Bronchial epithelial cell (primary cell): ENCODE data around the gene RPS27L. TPM values are rescaled to one million over a fixed set of nuclear protein-coding genes. Genes with fewer than 3 reads are reported as not detected.
"Not testable (repeated sequence)": the region's sequence is repeated elsewhere in the genome, so short reads cannot be mapped to it uniquely, and the experiment has no call there.

Experiments used
- DNase-seq: peaks from one replicate; pipeline ENCODE4 v3.0.0-alpha.2; 2010; ENCODE audit warnings: low read depth
- FAIRE-seq: peaks from 2 replicates; lab custom pipeline; 2011; peaks lifted over from hg19 to GRCh38; lab: Jason Lieb, UNC
- H3K27me3 ChIP-seq: 2 replicates; pipeline ENCODE4 v1.5.1; 2011; ENCODE audit warnings: low read length; ENCODE audit not compliant: control insufficient read depth, insufficient read depth
- H3K36me3 ChIP-seq: 2 replicates; pipeline ENCODE4 v1.5.1; 2011; ENCODE audit warnings: low read length; ENCODE audit not compliant: control insufficient read depth, insufficient read depth
- H3K4me3 ChIP-seq: 2 replicates; pipeline ENCODE4 v1.5.1; 2011; ENCODE audit warnings: mild to moderate bottlenecking, low read depth, low read length, control low read depth
- CTCF ChIP-seq: IDR thresholded peaks from 2 replicates; pipeline ENCODE4 v1.5.1; 2011; ENCODE audit warnings: mild to moderate bottlenecking, moderate library complexity, low read length, control low read depth, inconsistent platforms; ENCODE audit not compliant: insufficient read depth, severe bottlenecking
- total RNA-seq: library from RNA; depleted of rRNA; stranded (reverse); fragments of >200 nt; gene quantifications from 2 replicates; pipeline ENCODE4 v1.2.1, GENCODE V29; 2014

RPS27L gene
- total RNA-seq, 1 donor from 2014 or later, result 62.7 TPM

- no peak overlapping the region for H3K4me3 ChIP-seq
- no peaks in the 10 kb centered on the region for H3K27me3 ChIP-seq
- TF ChIP-seq CTCF, result no peak
- FAIRE-seq, result no peak
- no peak for DNase-seq
- H3K36me3 ChIP-seq, result no peaks in the 10 kb centered on the region
These were observed 46.8 kb downstream of the RPS27L start for GRCh38 chr15:63110428-63111026.

GRCh38 chr15:63109920-63110319, 47.4 kb downstream of the RPS27L start:
- Histone ChIP-seq H3K36me3 (no peaks in the 10 kb centered on the region), H3K4me3 (no peak overlapping the region), H3K27me3 (no peaks in the 10 kb centered on the region)
- TF ChIP-seq CTCF, result no peak
- FAIRE-seq, result peak; percentile 18
- DNase-seq, result no peak

GRCh38 chr15:63109498-63109897, 47.8 kb downstream of the RPS27L start:
- H3K36me3 ChIP-seq, result no peaks in the 10 kb centered on the region
- no peak overlapping the region for H3K4me3 ChIP-seq
- DNase-seq (no peak), FAIRE-seq (no peak)
- TF ChIP-seq CTCF, result no peak
- no peaks in the 10 kb centered on the region for H3K27me3 ChIP-seq

GRCh38 chr15:63107895-63108546, 49.3 kb downstream of the RPS27L start:
- DNase-seq, result peak; percentile 63
- no peak for FAIRE-seq
- H3K27me3 ChIP-seq, result no peaks in the 10 kb centered on the region
- H3K4me3 ChIP-seq, result no peak overlapping the region
- TF ChIP-seq CTCF, result no peak
- no peaks in the 10 kb centered on the region for H3K36me3 ChIP-seq

GRCh38 chr15:63105354-63105753, 51.9 kb downstream of the RPS27L start:
- FAIRE-seq, H3K4me3 ChIP-seq, DNase-seq, H3K27me3 ChIP-seq, H3K36me3 ChIP-seq: not testable (repeated sequence)

GRCh38 chr15:63104727-63105126, 52.5 kb downstream of the RPS27L start:
- Histone ChIP-seq H3K4me3 (no peak overlapping the region), H3K36me3 (no peaks in the 10 kb centered on the region), H3K27me3 (no peaks in the 10 kb centered on the region)
- TF ChIP-seq CTCF, result no peak
- no peak for FAIRE-seq
- no peak for DNase-seq
